A549 treated with Hydrocortisone at 1 μM for 4 hours (cell line): ENCODE results near the gene USP1. TPM values are rescaled to one million over a fixed set of nuclear protein-coding genes. Genes with fewer than 3 reads are reported as not detected.

Source experiments
- total RNA-seq: library from RNA; stranded (reverse); fragments of 200-300 nt; extraction: Qiagen RNA extraction; gene quantifications from 5 replicates; pipeline ENCODE4 v1.2.3, GENCODE V29; 2022

Gene USP1, protein sequence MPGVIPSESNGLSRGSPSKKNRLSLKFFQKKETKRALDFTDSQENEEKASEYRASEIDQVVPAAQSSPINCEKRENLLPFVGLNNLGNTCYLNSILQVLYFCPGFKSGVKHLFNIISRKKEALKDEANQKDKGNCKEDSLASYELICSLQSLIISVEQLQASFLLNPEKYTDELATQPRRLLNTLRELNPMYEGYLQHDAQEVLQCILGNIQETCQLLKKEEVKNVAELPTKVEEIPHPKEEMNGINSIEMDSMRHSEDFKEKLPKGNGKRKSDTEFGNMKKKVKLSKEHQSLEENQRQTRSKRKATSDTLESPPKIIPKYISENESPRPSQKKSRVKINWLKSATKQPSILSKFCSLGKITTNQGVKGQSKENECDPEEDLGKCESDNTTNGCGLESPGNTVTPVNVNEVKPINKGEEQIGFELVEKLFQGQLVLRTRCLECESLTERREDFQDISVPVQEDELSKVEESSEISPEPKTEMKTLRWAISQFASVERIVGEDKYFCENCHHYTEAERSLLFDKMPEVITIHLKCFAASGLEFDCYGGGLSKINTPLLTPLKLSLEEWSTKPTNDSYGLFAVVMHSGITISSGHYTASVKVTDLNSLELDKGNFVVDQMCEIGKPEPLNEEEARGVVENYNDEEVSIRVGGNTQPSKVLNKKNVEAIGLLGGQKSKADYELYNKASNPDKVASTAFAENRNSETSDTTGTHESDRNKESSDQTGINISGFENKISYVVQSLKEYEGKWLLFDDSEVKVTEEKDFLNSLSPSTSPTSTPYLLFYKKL
- 19.1 to 28.6 TPM (median 21.2 TPM) in 5 replicates for total RNA-seq

DNA sequence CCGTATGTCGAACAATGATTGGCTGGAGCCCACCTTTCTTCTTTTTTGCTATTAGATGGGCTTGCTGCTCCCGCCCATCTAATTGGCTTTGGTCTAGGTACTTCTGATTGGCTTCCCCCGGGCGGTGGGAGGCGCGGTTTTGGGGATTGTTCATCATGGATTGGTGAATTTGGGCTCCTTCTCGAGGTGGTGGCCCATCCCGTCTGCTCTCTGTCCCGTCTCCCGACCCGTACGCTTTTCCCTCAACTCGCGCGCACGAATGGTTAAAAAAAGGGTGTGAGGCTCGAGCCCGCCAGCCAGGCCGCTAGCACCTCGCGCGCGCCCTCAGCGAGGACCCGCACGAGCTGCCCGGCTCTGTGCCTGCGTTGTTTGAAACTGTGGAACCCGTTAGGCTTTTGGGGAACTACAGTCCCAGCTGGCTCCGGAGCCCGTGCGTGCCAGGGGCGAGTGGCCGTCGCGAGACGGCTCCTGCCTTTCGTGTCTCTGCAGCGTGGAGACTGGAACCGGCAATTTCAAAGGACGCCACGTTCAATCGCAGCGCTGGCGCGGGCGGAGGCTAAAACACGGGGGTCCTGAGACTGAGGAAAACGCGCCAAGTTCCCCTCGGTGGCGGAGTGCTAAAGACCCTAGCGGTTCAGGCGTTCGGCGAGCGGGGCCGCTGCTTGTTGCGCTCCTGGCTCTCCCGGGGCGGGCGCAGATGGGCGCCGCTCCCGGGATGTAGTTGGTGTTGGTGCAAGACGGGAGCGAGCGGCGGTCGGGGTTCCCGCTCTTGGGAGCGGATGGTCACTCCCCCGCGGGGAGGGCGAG lies at the start of gene USP1:
TSS of gene USP1 (plus strand) at position 584 of the 807 bp plus-strand sequence. CDS start 2,819 bp downstream, outside the sequence.

Other genes starting within 250 kb of the USP1 start
- gene L1TD1, start 242.2 kb upstream of the USP1 start, total RNA-seq, result not detected in 5 replicates
- 0.28 to 0.39 TPM (median 0.35 TPM) in 5 replicates for gene KANK4, start 117.6 kb upstream of the USP1 start, total RNA-seq
- not detected in 5 replicates for gene ANGPTL3, start 160.5 kb downstream of the USP1 start, total RNA-seq